ENCODE results near the gene DLG4.
"Not testable (repeated sequence)": the region's sequence is repeated elsewhere in the genome, so short reads cannot be mapped to it uniquely, and the experiment has no call there.

- TF ChIP-seq CTCF (conservative IDR thresholded peaks at IDR 0.05; ENCODE audit: low read length); EZH2phosphoT487 (IDR thresholded peaks at IDR 0.05; ENCODE audit: borderline replicate concordance): not testable (repeated sequence)
Observed at GRCh38 chr17:7172522-7173191, 47.0 kb downstream of the DLG4 start.

All from Loucy (cell line).